Smooth muscle cell (in vitro differentiated cells): ENCODE results near the gene MEG3. TPM values are rescaled to one million over a fixed set of nuclear protein-coding genes. Genes with fewer than 3 reads are reported as not detected.

ENCODE experiments used
- DNase-seq: peaks from one replicate; lab custom pipeline; 2025; ENCODE audit not compliant: unreplicated experiment; lab: John Stamatoyannopoulos, UW
- H2AFZ ChIP-seq: fragments of 200-600 bp; sonication (generic); 2 replicates; pipeline ENCODE4 v1.6.0; 2016; ENCODE audit warnings: antibody characterized with exemption, low read depth, mild to moderate bottlenecking
- H3F3A ChIP-seq: fragments of 200-600 bp; sonication (generic); 2 replicates; pipeline ENCODE4 v1.6.0; 2017; ENCODE audit warnings: antibody characterized with exemption, low read depth
- H3K27ac ChIP-seq: fragments of 200-600 bp; sonication (generic); 2 replicates; pipeline ENCODE4 v1.5.1; 2016; ENCODE audit warnings: low read depth, mild to moderate bottlenecking
- H3K27me3 ChIP-seq: fragments of 200-600 bp; sonication (generic); 2 replicates; pipeline ENCODE4 v1.6.1; 2016; ENCODE audit warnings: low read depth, mild to moderate bottlenecking
- H3K36me3 ChIP-seq: fragments of 200-600 bp; sonication (generic); 2 replicates; pipeline ENCODE4 v1.5.1; 2016; ENCODE audit warnings: low read depth
- H3K4me1 ChIP-seq: fragments of 200-600 bp; sonication (generic); 2 replicates; pipeline ENCODE4 v1.5.1; 2016; ENCODE audit warnings: low read depth
- H3K4me2 ChIP-seq: fragments of 200-600 bp; sonication (generic); 2 replicates; pipeline ENCODE4 v1.6.0; 2016; ENCODE audit warnings: mild to moderate bottlenecking
- H3K4me3 ChIP-seq: fragments of 200-600 bp; sonication (generic); 2 replicates; pipeline ENCODE4 v1.5.1; 2016; ENCODE audit warnings: mild to moderate bottlenecking
- H3K79me2 ChIP-seq: fragments of 200-600 bp; sonication (generic); 2 replicates; pipeline ENCODE4 v1.6.0; 2016; ENCODE audit warnings: low read depth, mild to moderate bottlenecking
- H3K9ac ChIP-seq: fragments of 200-600 bp; sonication (generic); 2 replicates; pipeline ENCODE4 v1.6.0; 2016; ENCODE audit warnings: low read depth
- H3K9me3 ChIP-seq: fragments of 200-600 bp; sonication (generic); replicated peaks from 2 replicates; pipeline ENCODE4 v1.5.1; 2016; ENCODE audit warnings: low read depth
- H4K20me1 ChIP-seq: fragments of 200-600 bp; sonication (generic); 2 replicates; pipeline ENCODE4 v1.6.0; 2016; ENCODE audit warnings: low read depth
- WGBS: methylation state at CpG from one replicate; pipeline ENCODE4 v1.1.7; 2016; ENCODE audit warnings: low lambda C conversion rate; 5-methylcytosine and 5-hydroxymethylcytosine counted together
- polyA plus RNA-seq: library from polyadenylated mRNA; unstranded; fragments of >200 nt; fragmentation: Nextera tagmentation; extraction: Ambion mirVana; gene quantifications from 2 replicates; pipeline ENCODE4 v1.2.1, GENCODE V29; 2016
- total RNA-seq: library from RNA; depleted of rRNA; stranded (reverse); fragments of >200 nt; gene quantifications from 2 replicates; pipeline ENCODE4 v1.2.3, GENCODE V29; 2014
- TF ChIP-seq, protein P1 (sequence below): fragments of 200-600 bp; sonication (generic); IDR thresholded peaks from 2 replicates; pipeline ENCODE4 v1.5.1; 2017; ENCODE audit warnings: borderline replicate concordance, mild to moderate bottlenecking, antibody characterized with exemption; ENCODE audit not compliant: insufficient read depth, poor library complexity, severe bottlenecking

MEG3 gene
- total and polyA plus RNA-seq, 2 experiments from 2014 or later: not detected

DNA sequence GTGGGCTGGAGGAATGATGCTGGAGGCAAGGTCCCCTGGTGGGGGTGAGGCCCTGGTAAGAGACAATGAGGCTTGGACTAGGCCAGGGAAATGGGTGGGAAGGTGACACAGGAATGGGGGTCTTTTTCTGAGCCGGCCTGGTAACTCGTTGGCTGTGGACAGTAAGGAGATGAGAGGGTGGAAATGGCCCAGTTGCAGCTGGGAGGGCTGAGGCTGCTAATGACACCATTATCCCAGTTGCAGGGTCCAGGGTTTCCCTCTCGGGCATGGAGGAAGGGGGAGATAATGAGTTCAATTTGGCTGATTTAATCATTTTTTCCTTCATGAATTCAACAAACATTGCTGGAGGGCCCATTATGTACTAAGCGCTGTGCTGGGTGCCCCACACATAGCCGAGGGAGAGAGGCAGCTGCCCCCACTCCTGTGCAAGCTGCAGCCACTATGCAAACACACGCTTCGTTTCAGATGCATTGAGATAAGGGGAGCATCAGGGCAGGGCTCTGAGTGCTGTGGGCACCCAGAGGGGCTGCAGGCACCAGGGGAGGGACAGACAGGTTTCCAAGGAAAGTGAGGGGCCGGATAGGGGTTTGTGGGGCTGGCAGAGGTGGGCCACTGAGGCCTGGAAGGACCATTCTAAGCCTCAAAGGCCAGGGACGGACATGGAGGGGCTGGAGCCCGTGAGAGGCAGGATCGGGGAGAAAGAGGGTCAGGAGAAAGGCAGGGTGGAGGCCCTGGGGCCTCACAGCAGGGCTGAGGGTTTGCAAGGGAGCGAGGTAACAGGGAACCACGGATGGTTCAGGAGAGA, 43.2 kb upstream of the MEG3 start:
- Histone ChIP-seq H3K4me3 (no peak overlapping the region), H3K9me3 (no peaks in the 10 kb centered on the region), H3K27me3 (no peaks in the 10 kb centered on the region), H3K79me2 (no peaks in the 10 kb centered on the region), H3K4me2 (no peak overlapping the region), H3K27ac (no peak overlapping the region), H4K20me1 (no peaks in the 10 kb centered on the region), H2AFZ (no peak overlapping the region), H3K36me3 (no peaks in the 10 kb centered on the region), H3F3A (no peaks in the 10 kb centered on the region), H3K4me1 (peaks cover 13% of the 10 kb centered on the region), H3K9ac (no peak overlapping the region)
- 78% methylated on average over 13 of the region's 13 CpGs for whole genome bisulfite sequencing
- TF ChIP-seq, protein P1, sequence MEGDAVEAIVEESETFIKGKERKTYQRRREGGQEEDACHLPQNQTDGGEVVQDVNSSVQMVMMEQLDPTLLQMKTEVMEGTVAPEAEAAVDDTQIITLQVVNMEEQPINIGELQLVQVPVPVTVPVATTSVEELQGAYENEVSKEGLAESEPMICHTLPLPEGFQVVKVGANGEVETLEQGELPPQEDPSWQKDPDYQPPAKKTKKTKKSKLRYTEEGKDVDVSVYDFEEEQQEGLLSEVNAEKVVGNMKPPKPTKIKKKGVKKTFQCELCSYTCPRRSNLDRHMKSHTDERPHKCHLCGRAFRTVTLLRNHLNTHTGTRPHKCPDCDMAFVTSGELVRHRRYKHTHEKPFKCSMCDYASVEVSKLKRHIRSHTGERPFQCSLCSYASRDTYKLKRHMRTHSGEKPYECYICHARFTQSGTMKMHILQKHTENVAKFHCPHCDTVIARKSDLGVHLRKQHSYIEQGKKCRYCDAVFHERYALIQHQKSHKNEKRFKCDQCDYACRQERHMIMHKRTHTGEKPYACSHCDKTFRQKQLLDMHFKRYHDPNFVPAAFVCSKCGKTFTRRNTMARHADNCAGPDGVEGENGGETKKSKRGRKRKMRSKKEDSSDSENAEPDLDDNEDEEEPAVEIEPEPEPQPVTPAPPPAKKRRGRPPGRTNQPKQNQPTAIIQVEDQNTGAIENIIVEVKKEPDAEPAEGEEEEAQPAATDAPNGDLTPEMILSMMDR: no peak
- DNase-seq: no peak

GRCh38 chr14:100783630-100784370, 42.1 kb upstream of the MEG3 start:
- TF ChIP-seq, protein P1: no peak
- WGBS: 94% methylated on average over 27 of the region's 27 CpGs
- Histone ChIP-seq H4K20me1 (no peaks in the 10 kb centered on the region), H2AFZ (no peak overlapping the region), H3K4me1 (peaks cover 13% of the 10 kb centered on the region), H3K36me3 (no peaks in the 10 kb centered on the region), H3K27me3 (no peaks in the 10 kb centered on the region), H3K79me2 (no peaks in the 10 kb centered on the region), H3K9ac (no peak overlapping the region), H3F3A (no peaks in the 10 kb centered on the region), H3K4me2 (no peak overlapping the region), H3K4me3 (no peak overlapping the region), H3K9me3 (no peaks in the 10 kb centered on the region), H3K27ac (no peak overlapping the region)
- no peak for DNase-seq

GRCh38 chr14:100784523-100785337, 41.2 kb upstream of the MEG3 start:
- no peak overlapping the region for H2AFZ ChIP-seq
- peaks cover 13% of the 10 kb centered on the region for H3K4me1 ChIP-seq
- H3K27ac ChIP-seq: no peak overlapping the region
- H3F3A ChIP-seq: no peaks in the 10 kb centered on the region
- WGBS: 94% methylated on average over 11 of the region's 11 CpGs
- no peak for DNase-seq
- H4K20me1 ChIP-seq: no peaks in the 10 kb centered on the region
- H3K9ac ChIP-seq: no peak overlapping the region
- H3K27me3 ChIP-seq: no peaks in the 10 kb centered on the region
- H3K4me3 ChIP-seq: no peak overlapping the region
- no peaks in the 10 kb centered on the region for H3K79me2 ChIP-seq
- H3K36me3 ChIP-seq: no peaks in the 10 kb centered on the region
- H3K4me2 ChIP-seq: no peak overlapping the region
- TF ChIP-seq, protein P1: no peak
- H3K9me3 ChIP-seq: no peaks in the 10 kb centered on the region
